AML-193 (cell line): Measurements from ENCODE around the gene IL12RB1.

Experiments
- DNase-seq, 2 experiments: peaks; one replicate each; lab custom pipeline; 2025; lab: John Stamatoyannopoulos, UW

Gene IL12RB1

DNA sequence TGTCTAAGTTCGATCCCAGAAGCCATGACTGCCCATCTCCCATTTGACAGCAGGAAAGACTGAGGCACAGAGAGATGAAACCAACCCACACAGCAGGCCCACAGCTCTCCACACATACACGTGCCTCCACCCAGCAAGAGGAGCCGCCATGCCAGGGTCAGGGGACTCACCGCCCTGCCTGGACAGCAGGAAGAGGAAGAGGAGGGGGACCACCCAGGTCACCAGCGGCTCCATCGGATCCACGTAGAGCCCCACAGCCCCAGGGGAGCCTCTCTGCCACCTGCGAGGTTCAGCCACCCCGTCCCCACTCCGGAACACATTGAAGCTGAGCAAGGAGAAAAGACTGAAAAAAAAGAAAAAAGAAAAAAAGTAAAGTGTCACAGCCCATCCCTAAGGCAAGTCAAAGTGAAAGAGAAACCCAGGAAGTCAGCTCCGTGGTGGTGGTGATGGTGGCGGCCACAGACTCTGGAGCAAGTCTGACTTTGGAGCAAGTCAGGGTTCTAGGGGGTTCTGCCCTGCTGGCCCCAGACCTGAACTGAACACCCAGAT is at the start of gene IL12RB1:
IL12RB1 (minus strand) TSS at position 345 of the 549 bp plus-strand sequence; CDS start at position 234, 111 bp downstream.
- DNase-seq = no peak

GRCh38 chr19:18135712-18136584 is 49.2 kb upstream of the IL12RB1 start:
- no peak for DNase-seq

GRCh38 chr19:18131841-18132596 is 45.3 kb upstream of the IL12RB1 start:
- DNase-seq = no peak

GRCh38 chr19:18130523-18131242 is 43.9 kb upstream of the IL12RB1 start:
- DNase-seq = no peak

- no peak for DNase-seq
Measured at GRCh38 chr19:18128805-18129204, 42.1 kb upstream of the IL12RB1 start.

- peak; percentile 70 to 77 for DNase-seq
Measured at GRCh38 chr19:18128044-18128443, 41.3 kb upstream of the IL12RB1 start.

GRCh38 chr19:18126097-18126496 is 39.4 kb upstream of the IL12RB1 start:
- no peak for DNase-seq

GRCh38 chr19:18123819-18124218 is 37.1 kb upstream of the IL12RB1 start:
- no peak for DNase-seq

DNA sequence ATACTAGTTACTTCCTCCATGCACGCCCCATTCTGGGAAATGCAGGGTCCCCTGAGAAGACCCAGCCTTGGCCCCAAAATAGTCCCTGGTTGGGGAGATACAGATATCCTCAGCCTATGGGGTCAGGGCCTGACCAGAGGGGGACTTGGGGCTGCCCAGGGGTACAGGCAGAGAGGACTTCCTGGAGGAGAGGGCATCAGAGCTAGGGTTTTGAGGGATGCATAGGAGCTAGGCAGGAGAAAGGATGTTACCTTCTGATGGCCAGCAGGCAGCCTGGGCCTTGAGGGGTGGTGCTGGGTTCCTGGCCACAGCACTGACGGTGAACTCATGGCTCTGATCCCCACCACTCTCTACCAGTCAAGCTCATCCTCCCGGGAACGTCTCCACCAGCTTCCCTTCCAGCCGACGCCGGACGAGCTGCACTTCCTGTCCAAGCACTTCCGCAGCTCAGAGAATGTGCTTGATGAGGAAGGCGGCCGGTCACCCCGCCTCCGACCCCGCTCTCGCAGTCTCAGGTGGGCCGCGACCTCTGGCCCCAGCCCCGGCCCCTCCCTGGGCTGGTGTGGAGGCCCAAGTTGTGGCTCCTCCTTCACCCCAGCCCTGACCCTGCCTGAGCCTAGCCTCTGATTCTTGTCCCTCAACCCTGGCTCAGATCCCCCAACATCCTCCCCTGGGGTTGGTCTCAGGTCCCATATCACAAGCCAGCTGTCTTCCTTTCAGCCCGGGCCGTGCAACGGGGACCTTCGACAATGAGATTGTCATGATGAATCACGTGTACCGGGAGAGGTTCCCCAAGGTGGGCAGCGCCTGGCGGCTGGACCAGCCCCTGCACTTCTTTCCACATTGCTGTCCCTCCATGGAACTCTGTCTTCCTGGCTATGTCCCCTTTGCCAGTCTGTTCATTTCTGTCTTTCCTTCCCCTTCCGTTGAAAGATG is 36.4 kb upstream of the IL12RB1 start:
- DNase-seq = no peak

- DNase-seq = no peak
Measured at GRCh38 chr19:18122424-18122823, 35.7 kb upstream of the IL12RB1 start.

DNA sequence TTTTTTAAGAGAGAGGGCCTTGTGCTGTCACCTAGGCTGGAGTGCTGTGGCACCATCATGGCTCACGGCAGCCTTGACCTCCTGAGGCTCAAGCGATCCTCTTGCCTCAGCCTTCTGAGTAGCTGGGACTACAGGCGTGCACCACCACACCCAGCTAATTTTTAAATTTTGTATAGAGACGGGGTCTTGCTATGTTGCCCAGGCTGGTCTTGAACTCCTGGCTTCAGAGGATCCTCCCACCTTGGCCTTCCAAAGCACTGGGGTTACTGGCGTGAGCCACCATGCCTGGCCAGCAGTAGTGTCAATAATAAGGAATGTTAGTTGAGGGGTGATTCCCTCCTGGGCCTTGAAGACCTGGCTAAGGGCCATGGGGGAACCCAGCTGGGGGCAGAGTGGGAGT is 34.4 kb upstream of the IL12RB1 start:
- no peak for DNase-seq

DNA sequence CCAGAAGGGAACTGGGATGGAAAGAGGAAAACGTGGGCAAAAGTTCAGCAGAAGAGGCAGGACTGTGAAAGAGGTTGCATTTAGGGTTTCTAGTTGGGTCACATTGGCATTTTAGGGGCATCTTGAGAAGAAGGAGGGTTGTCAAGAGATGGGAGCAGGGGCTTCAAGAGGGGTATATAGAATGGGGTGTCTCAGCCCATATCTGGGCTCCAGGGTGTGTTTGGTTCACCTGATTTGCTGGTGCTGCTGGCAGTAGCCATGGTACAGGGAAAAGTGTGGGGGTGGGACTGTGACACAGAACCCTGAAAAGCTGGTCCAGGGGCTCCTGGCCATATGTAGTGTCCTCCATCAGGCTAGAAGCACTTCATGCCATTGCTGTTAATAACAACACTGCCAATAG is 33.4 kb upstream of the IL12RB1 start:
- DNase-seq = no peak

GRCh38 chr19:18119717-18120105 is 33.0 kb upstream of the IL12RB1 start:
- DNase-seq = no peak

DNA sequence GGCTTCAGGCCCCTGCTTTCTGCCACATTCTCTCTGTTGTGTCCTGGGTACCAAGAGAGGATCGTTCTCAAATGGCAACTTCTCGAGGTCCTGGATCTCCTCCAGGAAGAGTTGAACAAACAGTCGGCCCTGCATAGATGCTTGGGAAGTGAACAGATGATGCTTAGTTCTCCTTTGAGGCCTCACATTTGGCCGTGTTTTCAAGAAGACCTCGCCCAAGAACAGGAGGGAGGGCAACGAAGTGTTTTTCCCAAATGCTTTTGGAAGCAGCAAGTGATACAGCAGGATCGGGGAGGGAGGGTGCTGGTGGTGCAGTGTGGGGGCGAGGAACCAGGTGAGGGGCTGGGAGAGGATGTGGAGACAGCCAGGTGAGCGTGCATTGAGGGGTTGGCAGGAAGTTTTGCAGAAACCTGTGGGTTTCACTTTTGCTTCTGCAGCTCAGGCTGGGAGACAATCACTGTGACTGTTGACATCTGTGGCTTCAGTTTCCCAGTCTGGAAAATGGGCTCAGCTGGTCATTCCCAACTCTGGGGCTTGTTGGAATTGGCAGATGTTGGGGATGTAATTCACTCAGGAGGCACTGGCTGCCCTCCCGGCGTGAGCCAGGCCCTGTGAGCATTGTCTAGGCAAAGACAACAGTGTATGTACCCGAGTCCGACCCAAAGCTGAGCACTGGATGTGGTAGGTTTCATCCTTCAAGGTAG is 32.4 kb upstream of the IL12RB1 start:
- DNase-seq = no peak

DNA sequence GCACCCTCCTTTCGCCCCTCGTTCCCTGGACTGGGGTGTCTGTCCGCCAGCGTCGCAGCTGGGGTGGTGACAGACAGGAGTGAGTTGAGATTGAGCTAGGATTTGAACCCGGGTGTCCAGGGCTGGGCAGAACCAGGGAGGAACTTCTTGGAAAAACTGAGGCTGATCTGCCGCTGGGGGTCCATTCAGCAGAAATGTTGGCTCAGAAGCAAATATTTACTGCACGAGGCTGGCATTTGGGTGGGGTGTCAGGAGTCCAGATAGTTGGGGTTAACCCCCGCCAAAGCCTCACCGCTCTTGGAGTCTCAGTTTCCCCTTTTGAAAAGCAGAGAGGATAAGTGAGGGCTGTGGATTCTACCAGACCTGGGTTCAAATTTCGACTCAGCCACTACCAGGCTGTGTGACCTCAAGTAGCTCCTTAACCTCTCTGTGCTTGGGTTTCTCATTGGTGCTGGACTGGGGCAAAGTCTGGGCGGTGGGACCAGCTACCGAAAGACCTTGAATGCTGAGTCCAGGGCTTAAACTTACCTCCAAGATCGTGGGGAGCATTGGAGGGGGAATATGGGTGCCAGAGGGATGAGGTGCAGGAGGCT is 31.8 kb upstream of the IL12RB1 start:
- DNase-seq = no peak

DNA sequence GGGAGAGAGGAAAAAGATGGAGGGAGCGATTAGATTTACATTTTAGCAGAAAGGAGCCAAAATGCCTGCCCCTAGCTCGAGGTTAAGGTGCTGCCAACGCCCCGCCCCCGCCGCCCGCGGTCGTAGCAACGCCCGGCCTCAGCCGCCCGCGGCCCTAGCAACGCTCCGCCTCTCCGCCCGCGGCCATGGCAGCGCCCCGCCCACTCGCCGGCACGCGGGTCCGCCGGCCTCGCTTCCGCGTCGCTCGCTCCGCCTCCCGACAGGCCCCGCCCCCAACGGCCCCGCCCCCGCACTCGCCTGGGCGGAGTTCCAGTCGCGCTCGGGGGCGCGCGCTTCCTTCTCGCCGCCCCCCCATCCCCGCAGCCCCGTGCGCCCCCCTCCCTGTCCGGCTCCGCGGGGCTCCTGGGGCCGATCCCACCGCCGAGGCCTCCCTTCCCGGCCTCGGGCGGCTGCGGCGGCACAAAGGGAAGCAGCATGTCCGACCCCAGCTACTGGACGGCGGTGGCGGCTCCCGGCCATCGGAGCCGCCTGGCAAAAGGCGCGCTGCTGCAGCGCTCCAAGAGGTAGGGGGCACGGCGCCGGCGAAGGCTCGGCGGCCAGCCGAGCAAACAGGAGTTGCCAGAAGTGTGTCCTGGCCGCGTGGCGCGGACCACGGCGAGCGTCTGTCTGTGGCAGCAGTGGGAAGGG is 31.1 kb upstream of the IL12RB1 start:
- DNase-seq = peak; percentile 75 to 77

GRCh38 chr19:18117364-18117691 is 30.6 kb upstream of the IL12RB1 start:
- DNase-seq = no peak

GRCh38 chr19:18114483-18114882 is 27.7 kb upstream of the IL12RB1 start:
- no peak for DNase-seq

GRCh38 chr19:18113827-18114226 is 27.1 kb upstream of the IL12RB1 start:
- DNase-seq = no peak
